ENCODE measurements around the gene PPM1E. TPM values are rescaled to one million over a fixed set of nuclear protein-coding genes. Genes with fewer than 3 reads are reported as not detected.

Gene PPM1E
- total RNA-seq, 1 experiment from 2014 or later, result 0.92 TPM

DNA sequence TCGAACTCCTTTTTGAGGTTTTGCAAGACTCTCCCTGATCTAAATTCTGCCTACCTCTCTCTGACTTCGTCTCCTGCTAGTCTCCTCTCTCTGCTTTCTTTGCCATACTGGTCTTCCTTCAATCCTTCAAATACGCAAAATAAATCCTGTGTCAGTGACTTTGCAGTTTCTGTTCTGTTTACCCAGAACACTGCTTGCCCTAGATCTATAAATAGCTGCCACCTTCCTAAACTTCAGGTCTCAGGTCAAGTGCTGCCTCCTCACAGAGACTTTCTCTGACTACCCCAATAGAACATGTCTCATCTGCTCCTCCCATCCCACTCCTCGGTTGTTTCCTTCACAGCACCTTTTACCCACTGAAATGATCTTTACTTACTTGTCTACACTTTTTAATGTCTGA, 272.1 kb downstream of the PPM1E start:
- no peak for DNase-seq (ENCODE audit: extremely low read depth, low read depth)

- DNase-seq (ENCODE audit: extremely low read depth, low read depth), result no peak
These were observed 272.7 kb downstream of the PPM1E start for GRCh38 chr17:59028328-59028727.

- DNase-seq (ENCODE audit: extremely low read depth, low read depth), result no peak
These were observed 275.2 kb downstream of the PPM1E start for GRCh38 chr17:59030811-59031210.

Small RNA genes lying within 50 kb of the gene (small RNA-seq; reads per million reads assigned to genes)
- gene AC025521.1 (0 reads per million in 2 experiments), gene RF00017 (0 reads per million in 2 experiments), gene RNU6-518P (0 reads per million in 2 experiments)

Other genes with a start within 250 kb of the PPM1E start
- gene MTMR4, start 241.2 kb upstream of the PPM1E start, total RNA-seq (2014; rRNA removed; shearing (Covaris generic)), result 25.5 and 26.1 TPM in 2 replicates
- gene TEX14, start 63.8 kb upstream of the PPM1E start, total RNA-seq (2014; rRNA removed; shearing (Covaris generic)), result 0.10 TPM in 1 of 2 replicates, not detected in the other
- gene RAD51C, start 63.3 kb upstream of the PPM1E start, total RNA-seq (2014; rRNA removed; shearing (Covaris generic)), result 51.0 and 76.2 TPM in 2 replicates

All from NCI-H460 (cell line).